ENCODE data around the gene VPREB1.

GRCh38 chr22:22229683-22230420 is 14.7 kb upstream of the VPREB1 start:
- TF ChIP-seq CTCF (IDR thresholded peaks at IDR 0.05) (no peak), EZH2phosphoT487 (IDR thresholded peaks at IDR 0.05) (no peak)

All from neural progenitor cell (in vitro differentiated cells).